ENCODE measurements around the gene ARMC6.
A peak's percentile ranks its signal among the peaks of the same experiment; 100 is the strongest.

Gene ARMC6

GRCh38 chr19:18987456-18987855, 45.9 kb upstream of the ARMC6 start:
- H3K9ac ChIP-seq (ENCODE audit: low read depth, low read length) = no peak overlapping the region
- no peak overlapping the region for H3K4me3 ChIP-seq (ENCODE audit: low read depth in 1 of 2, low read length in 2 of 2)
- TF ChIP-seq EZH2 (IDR thresholded peaks at IDR 0.05; ENCODE audit: borderline replicate concordance, low read depth, low read length, severe bottlenecking) (no peak), CTCF (IDR thresholded peaks at IDR 0.05; ENCODE audit: borderline replicate concordance, extremely low read depth, low read length, poor library complexity, severe bottlenecking) (no peak)
- ATAC-seq (ENCODE audit: insufficient read depth, low read depth) (no peak), DNase-seq (no peak)
- H3K9me3 ChIP-seq (ENCODE audit: insufficient read depth, low read length, severe bottlenecking) = no peaks in the 10 kb centered on the region
- peaks cover 5% of the 10 kb centered on the region for H3K27me3 ChIP-seq (ENCODE audit: insufficient read depth, low read length, poor library complexity)
- H3K4me1 ChIP-seq (ENCODE audit: insufficient read depth, low read length) = no peaks in the 10 kb centered on the region
- H3K27ac ChIP-seq (ENCODE audit: low read length) = no peak overlapping the region
- no peaks in the 10 kb centered on the region for H3K79me2 ChIP-seq (ENCODE audit: insufficient read depth, low read length)
- no peak overlapping the region for H2AFZ ChIP-seq (ENCODE audit: low read depth, low read length)
- H3K36me3 ChIP-seq (ENCODE audit: insufficient read depth, low read length) = peaks cover 11% of the 10 kb centered on the region
- H3K4me2 ChIP-seq (ENCODE audit: insufficient read depth, low read length) = no peak overlapping the region
- peaks cover 8% of the 10 kb centered on the region for H4K20me1 ChIP-seq (ENCODE audit: insufficient read depth, low read length)

GRCh38 chr19:18989316-18989715, 44.1 kb upstream of the ARMC6 start:
- Histone ChIP-seq H3K4me2 (ENCODE audit: insufficient read depth, low read length) (no peak overlapping the region), H3K36me3 (ENCODE audit: insufficient read depth, low read length) (peaks cover 29% of the 10 kb centered on the region), H2AFZ (ENCODE audit: low read depth, low read length) (no peak overlapping the region), H3K27me3 (ENCODE audit: insufficient read depth, low read length, poor library complexity) (no peaks in the 10 kb centered on the region), H3K4me1 (ENCODE audit: insufficient read depth, low read length) (no peaks in the 10 kb centered on the region), H3K4me3 (ENCODE audit: low read depth in 1 of 2, low read length in 2 of 2) (no peak overlapping the region), H3K79me2 (ENCODE audit: insufficient read depth, low read length) (no peaks in the 10 kb centered on the region), H3K9me3 (ENCODE audit: insufficient read depth, low read length, severe bottlenecking) (no peaks in the 10 kb centered on the region), H3K27ac (ENCODE audit: low read length) (no peak overlapping the region), H4K20me1 (ENCODE audit: insufficient read depth, low read length) (peaks cover 11% of the 10 kb centered on the region), H3K9ac (ENCODE audit: low read depth, low read length) (no peak overlapping the region)
- ATAC-seq (ENCODE audit: insufficient read depth, low read depth) (no peak), DNase-seq (no peak)
- TF ChIP-seq CTCF (IDR thresholded peaks at IDR 0.05; ENCODE audit: borderline replicate concordance, extremely low read depth, low read length, poor library complexity, severe bottlenecking) (no peak), EZH2 (IDR thresholded peaks at IDR 0.05; ENCODE audit: borderline replicate concordance, low read depth, low read length, severe bottlenecking) (no peak)

GRCh38 chr19:18990128-18990708, 43.2 kb upstream of the ARMC6 start:
- ATAC-seq (ENCODE audit: insufficient read depth, low read depth) (peak; percentile 42; the same call in 2 of the 3 replicates), DNase-seq (no peak)
- Histone ChIP-seq H3K4me1 (ENCODE audit: insufficient read depth, low read length) (no peaks in the 10 kb centered on the region), H3K27me3 (ENCODE audit: insufficient read depth, low read length, poor library complexity) (no peaks in the 10 kb centered on the region), H3K4me3 (ENCODE audit: low read depth in 1 of 2, low read length in 2 of 2) (no peak overlapping the region), H3K79me2 (ENCODE audit: insufficient read depth, low read length) (no peaks in the 10 kb centered on the region), H3K9me3 (ENCODE audit: insufficient read depth, low read length, severe bottlenecking) (no peaks in the 10 kb centered on the region), H3K27ac (ENCODE audit: low read length) (no peak overlapping the region), H3K9ac (ENCODE audit: low read depth, low read length) (no peak overlapping the region), H4K20me1 (ENCODE audit: insufficient read depth, low read length) (peaks cover 11% of the 10 kb centered on the region), H3K4me2 (ENCODE audit: insufficient read depth, low read length) (no peak overlapping the region), H2AFZ (ENCODE audit: low read depth, low read length) (no peak overlapping the region), H3K36me3 (ENCODE audit: insufficient read depth, low read length) (peaks cover 38% of the 10 kb centered on the region)
- TF ChIP-seq EZH2 (IDR thresholded peaks at IDR 0.05; ENCODE audit: borderline replicate concordance, low read depth, low read length, severe bottlenecking) (no peak), CTCF (IDR thresholded peaks at IDR 0.05; ENCODE audit: borderline replicate concordance, extremely low read depth, low read length, poor library complexity, severe bottlenecking) (no peak)

Measured in DND-41 (cell line).